ENCODE data around the gene DEGS2. TPM values are rescaled to one million over a fixed set of nuclear protein-coding genes. Genes with fewer than 3 reads are reported as not detected.

DEGS2 gene
- total RNA-seq, 1 experiment from 2014 or later = not detected

GRCh38 chr14:100122481-100123223, 36.8 kb downstream of the DEGS2 start:
- Histone ChIP-seq H3K4me1 (ENCODE audit: insufficient read depth, low read length, poor library complexity, severe bottlenecking) (no peaks in the 10 kb centered on the region), H3K4me3 (ENCODE audit: low read depth, low read length, poor library complexity, severe bottlenecking) (no peak overlapping the region), H3K27me3 (replicated peaks; ENCODE audit: insufficient read depth, low read depth, low read length, poor library complexity) (no peaks in the 10 kb centered on the region), H3K27ac (ENCODE audit: low read depth, low read length, poor library complexity, severe bottlenecking) (no peak overlapping the region), H3K9me3 (ENCODE audit: low read depth, low read length, poor library complexity, severe bottlenecking) (no peaks in the 10 kb centered on the region), H3K36me3 (ENCODE audit: insufficient read depth, low read length, poor library complexity, severe bottlenecking) (no peaks in the 10 kb centered on the region)
- DNase-seq (ENCODE audit: low spot score) = no peak
- ChIA-PET CTCF (no interaction called here), POLR2A (ENCODE audit: low non-redundant PET) (no interaction called here)
- intact Hi-C loops (cut with micrococcal nuclease; ENCODE audit: unreplicated experiment) = no loop called here
- TF ChIP-seq, protein P1, sequence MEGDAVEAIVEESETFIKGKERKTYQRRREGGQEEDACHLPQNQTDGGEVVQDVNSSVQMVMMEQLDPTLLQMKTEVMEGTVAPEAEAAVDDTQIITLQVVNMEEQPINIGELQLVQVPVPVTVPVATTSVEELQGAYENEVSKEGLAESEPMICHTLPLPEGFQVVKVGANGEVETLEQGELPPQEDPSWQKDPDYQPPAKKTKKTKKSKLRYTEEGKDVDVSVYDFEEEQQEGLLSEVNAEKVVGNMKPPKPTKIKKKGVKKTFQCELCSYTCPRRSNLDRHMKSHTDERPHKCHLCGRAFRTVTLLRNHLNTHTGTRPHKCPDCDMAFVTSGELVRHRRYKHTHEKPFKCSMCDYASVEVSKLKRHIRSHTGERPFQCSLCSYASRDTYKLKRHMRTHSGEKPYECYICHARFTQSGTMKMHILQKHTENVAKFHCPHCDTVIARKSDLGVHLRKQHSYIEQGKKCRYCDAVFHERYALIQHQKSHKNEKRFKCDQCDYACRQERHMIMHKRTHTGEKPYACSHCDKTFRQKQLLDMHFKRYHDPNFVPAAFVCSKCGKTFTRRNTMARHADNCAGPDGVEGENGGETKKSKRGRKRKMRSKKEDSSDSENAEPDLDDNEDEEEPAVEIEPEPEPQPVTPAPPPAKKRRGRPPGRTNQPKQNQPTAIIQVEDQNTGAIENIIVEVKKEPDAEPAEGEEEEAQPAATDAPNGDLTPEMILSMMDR (conservative IDR thresholded peaks at IDR 0.05; ENCODE audit: low read depth, low read length) = no peak
- TF ChIP-seq EZH2 (IDR thresholded peaks at IDR 0.05; ENCODE audit: borderline replicate concordance, low read depth, low read length, poor library complexity, severe bottlenecking) = no peak
- BruUV-seq (replicated peaks) = no TSS peak

- Histone ChIP-seq H3K4me1 (ENCODE audit: insufficient read depth, low read length, poor library complexity, severe bottlenecking) (no peaks in the 10 kb centered on the region), H3K27me3 (replicated peaks; ENCODE audit: insufficient read depth, low read depth, low read length, poor library complexity) (no peaks in the 10 kb centered on the region), H3K4me3 (ENCODE audit: low read depth, low read length, poor library complexity, severe bottlenecking) (no peak overlapping the region), H3K9me3 (ENCODE audit: low read depth, low read length, poor library complexity, severe bottlenecking) (no peaks in the 10 kb centered on the region), H3K36me3 (ENCODE audit: insufficient read depth, low read length, poor library complexity, severe bottlenecking) (no peaks in the 10 kb centered on the region), H3K27ac (ENCODE audit: low read depth, low read length, poor library complexity, severe bottlenecking) (no peak overlapping the region)
- BruUV-seq (replicated peaks) = no TSS peak
- no peak for TF ChIP-seq EZH2 (IDR thresholded peaks at IDR 0.05; ENCODE audit: borderline replicate concordance, low read depth, low read length, poor library complexity, severe bottlenecking)
- TF ChIP-seq, protein P1 (conservative IDR thresholded peaks at IDR 0.05; ENCODE audit: low read depth, low read length) = no peak
- intact Hi-C loops (cut with micrococcal nuclease; ENCODE audit: unreplicated experiment) = no loop called here
- CTCF ChIA-PET = no interaction called here
- POLR2A ChIA-PET (ENCODE audit: low non-redundant PET) = no interaction called here
- no peak for DNase-seq (ENCODE audit: low spot score)
These were observed 37.6 kb downstream of the DEGS2 start for GRCh38 chr14:100121643-100122480.

GRCh38 chr14:100120522-100121269, 38.7 kb downstream of the DEGS2 start:
- ChIA-PET CTCF (no interaction called here), POLR2A (ENCODE audit: low non-redundant PET) (no interaction called here)
- intact Hi-C loops (cut with micrococcal nuclease; ENCODE audit: unreplicated experiment) = no loop called here
- H3K27ac ChIP-seq (ENCODE audit: low read depth, low read length, poor library complexity, severe bottlenecking) = no peak overlapping the region
- TF ChIP-seq, protein P1 (conservative IDR thresholded peaks at IDR 0.05; ENCODE audit: low read depth, low read length) = no peak
- TF ChIP-seq EZH2 (IDR thresholded peaks at IDR 0.05; ENCODE audit: borderline replicate concordance, low read depth, low read length, poor library complexity, severe bottlenecking) = no peak
- no peaks in the 10 kb centered on the region for H3K36me3 ChIP-seq (ENCODE audit: insufficient read depth, low read length, poor library complexity, severe bottlenecking)
- no peaks in the 10 kb centered on the region for H3K4me1 ChIP-seq (ENCODE audit: insufficient read depth, low read length, poor library complexity, severe bottlenecking)
- no peak for DNase-seq (ENCODE audit: low spot score)
- H3K4me3 ChIP-seq (ENCODE audit: low read depth, low read length, poor library complexity, severe bottlenecking) = no peak overlapping the region
- no peaks in the 10 kb centered on the region for H3K27me3 ChIP-seq (replicated peaks; ENCODE audit: insufficient read depth, low read depth, low read length, poor library complexity)
- no peaks in the 10 kb centered on the region for H3K9me3 ChIP-seq (ENCODE audit: low read depth, low read length, poor library complexity, severe bottlenecking)
- BruUV-seq (replicated peaks) = no TSS peak

All from A673 (cell line).